Thoracic aorta (tissue), 2 donors: ENCODE data around the gene SUSD5. TPM values are rescaled to one million over a fixed set of nuclear protein-coding genes. Genes with fewer than 3 reads are reported as not detected.
"Not testable (repeated sequence)": the region's sequence is repeated elsewhere in the genome, so short reads cannot be mapped to it uniquely, and the experiment has no call there.

ENCODE experiments used
- ATAC-seq: fragments of 150-250 bp; one replicate; pipeline ENCODE4 v1.8.0; 2017; ENCODE audit warnings: low read depth; ENCODE audit not compliant: insufficient number of reproducible peaks, low FRiP score
- DNase-seq: peaks from one replicate; pipeline ENCODE4 v3.0.0-alpha.2; 2020; ENCODE audit warnings: low spot score
- H3K27ac ChIP-seq, 2 donors: fragments of 200-600 bp; sonication (generic); 1 replicate in 1 of 2; 2 replicates in 1 of 2; pipeline ENCODE4 v1.5.1; 2016; ENCODE audit warnings: mild to moderate bottlenecking in 2 of 2, moderate library complexity in 2 of 2
- H3K27me3 ChIP-seq: fragments of 200-600 bp; sonication (generic); replicated peaks from 2 replicates; pipeline ENCODE4 v1.6.0; 2016; ENCODE audit warnings: mild to moderate bottlenecking; ENCODE audit not compliant: insufficient read depth
- H3K36me3 ChIP-seq: fragments of 200-600 bp; sonication (generic); one replicate; pipeline ENCODE4 v1.5.1; 2016
- H3K4me1 ChIP-seq, 2 donors: fragments of 200-600 bp; sonication (generic); 1 replicate in 1 of 2; 2 replicates in 1 of 2; pipeline versions ENCODE4 v1.5.1 to v1.6.0; 2016; ENCODE audit warnings: low read depth in 2 of 2, mild to moderate bottlenecking in 1 of 2; ENCODE audit not compliant: control insufficient read depth in 1 of 2
- H3K4me3 ChIP-seq: fragments of 200-600 bp; sonication (generic); 2 replicates; pipeline ENCODE4 v1.5.1; 2016; ENCODE audit warnings: mild to moderate bottlenecking
- H3K9me3 ChIP-seq: fragments of 200-600 bp; sonication (generic); 2 replicates; pipeline ENCODE4 v1.5.1; 2016
- CTCF ChIP-seq: fragments of 200-600 bp; sonication (generic); IDR thresholded peaks from one replicate; pipeline ENCODE4 v1.5.1; 2019; ENCODE audit warnings: antibody characterized with exemption
- total RNA-seq, 2 donors: library from RNA; depleted of rRNA; stranded (reverse); fragments of >200 nt; gene quantifications; one replicate each; pipeline versions ENCODE4 v1.1.0 to v1.2.3, GENCODE V29; 2016

Gene SUSD5
- total RNA-seq, 2 donors from 2014 or later: 259 to 273 TPM

DNA sequence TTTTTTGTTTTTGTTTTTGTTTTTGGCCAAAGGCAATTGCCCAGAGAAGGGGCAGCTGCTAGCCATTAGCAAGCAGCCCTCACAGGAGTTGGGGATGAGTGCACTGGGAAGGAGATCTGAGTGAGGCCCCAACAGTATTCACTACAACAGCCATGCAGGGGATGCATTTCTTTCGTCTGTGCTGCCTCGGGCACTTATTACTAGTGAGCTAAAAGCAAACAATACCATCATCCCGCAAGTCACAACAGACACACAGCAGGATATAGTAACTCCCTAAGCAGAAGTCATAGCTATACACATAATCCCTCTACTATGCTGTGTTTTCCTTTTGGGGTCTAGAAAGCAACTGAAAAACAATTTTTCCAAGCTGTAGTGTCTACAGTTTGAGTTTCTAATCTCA, 77.6 kb downstream of the SUSD5 start:
- H3K27ac ChIP-seq: no peak overlapping the region
- ATAC-seq: no peak

DNA sequence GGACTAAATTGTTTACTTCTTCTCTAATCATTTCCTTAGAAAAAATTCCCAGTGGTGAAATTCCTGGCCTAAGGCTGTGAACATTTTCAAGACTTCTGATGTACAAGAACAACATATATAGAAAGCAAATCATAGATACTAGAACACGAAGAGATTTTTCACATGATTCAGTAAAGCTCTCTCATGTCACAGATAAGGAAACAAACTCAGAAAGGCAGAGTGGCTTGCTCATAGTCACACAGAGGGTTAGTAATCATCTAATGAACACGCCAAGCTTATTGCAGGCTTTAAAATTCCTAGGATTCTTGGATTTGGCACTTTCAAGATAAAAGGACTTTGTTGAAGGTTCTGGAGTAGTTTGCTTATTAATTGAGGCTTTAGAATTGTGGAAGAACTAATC, 78.6 kb downstream of the SUSD5 start:
- ATAC-seq: no peak

More for the DNA sequence above, 77.6 kb downstream of the SUSD5 start:
- H3K4me3 ChIP-seq: no peak overlapping the region
- peaks cover 8 to 23% of the 10 kb centered on the region in 2 donors for H3K4me1 ChIP-seq
- TF ChIP-seq CTCF: no peak
- no peaks in the 10 kb centered on the region for H3K9me3 ChIP-seq
- no peaks in the 10 kb centered on the region for H3K27me3 ChIP-seq
- peaks cover 14% of the 10 kb centered on the region for H3K36me3 ChIP-seq
- no peak for DNase-seq

DNA sequence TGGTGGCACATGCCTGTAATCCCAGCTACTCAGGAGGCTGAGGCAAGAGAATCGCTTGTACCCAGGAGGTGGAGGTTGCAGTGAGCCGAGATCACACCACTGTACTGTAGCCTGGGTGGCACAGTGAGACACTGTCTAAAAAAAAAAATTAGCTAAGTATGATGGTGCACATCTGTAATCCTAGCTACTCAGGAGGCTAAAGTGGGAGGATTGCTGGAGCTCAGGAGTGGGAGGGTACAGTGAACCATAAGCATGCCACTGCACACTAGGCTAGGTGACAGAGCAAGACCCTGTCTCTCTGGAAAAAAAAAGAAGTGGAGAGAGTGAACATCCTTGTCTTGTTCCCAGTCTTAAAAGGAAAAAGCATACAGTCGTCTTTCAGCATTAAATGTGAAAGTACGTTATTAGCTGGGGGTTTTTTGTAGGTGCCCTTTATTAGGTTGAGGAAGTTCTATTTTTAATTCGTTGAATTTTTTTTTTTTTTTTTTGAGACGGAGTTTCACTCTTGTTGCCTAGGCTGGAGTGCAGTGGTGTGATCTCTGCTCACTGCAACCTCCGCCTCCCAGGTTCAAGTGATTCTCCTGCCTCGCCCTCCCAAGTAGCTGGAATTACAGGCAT, 79.5 kb downstream of the SUSD5 start:
- peak overlapping the region in 1 of 2 donors; percentile 43 for H3K27ac ChIP-seq
- peaks cover 23% of the 10 kb centered on the region for H3K36me3 ChIP-seq
- H3K9me3 ChIP-seq, ATAC-seq, H3K4me3 ChIP-seq, DNase-seq, H3K27me3 ChIP-seq: not testable (repeated sequence)
- H3K4me1 ChIP-seq: peaks cover 8 to 17% of the 10 kb centered on the region in 2 donors

More for the DNA sequence above, 78.6 kb downstream of the SUSD5 start:
- no peak overlapping the region for H3K4me3 ChIP-seq
- no peaks in the 10 kb centered on the region for H3K9me3 ChIP-seq
- peak overlapping the region in 1 of 2 donors; percentile 43 for H3K27ac ChIP-seq
- peaks cover 8 to 17% of the 10 kb centered on the region in 2 donors for H3K4me1 ChIP-seq
- no peaks in the 10 kb centered on the region for H3K27me3 ChIP-seq
- H3K36me3 ChIP-seq: peaks cover 20% of the 10 kb centered on the region
- no peak for DNase-seq
- no peak for TF ChIP-seq CTCF

DNA sequence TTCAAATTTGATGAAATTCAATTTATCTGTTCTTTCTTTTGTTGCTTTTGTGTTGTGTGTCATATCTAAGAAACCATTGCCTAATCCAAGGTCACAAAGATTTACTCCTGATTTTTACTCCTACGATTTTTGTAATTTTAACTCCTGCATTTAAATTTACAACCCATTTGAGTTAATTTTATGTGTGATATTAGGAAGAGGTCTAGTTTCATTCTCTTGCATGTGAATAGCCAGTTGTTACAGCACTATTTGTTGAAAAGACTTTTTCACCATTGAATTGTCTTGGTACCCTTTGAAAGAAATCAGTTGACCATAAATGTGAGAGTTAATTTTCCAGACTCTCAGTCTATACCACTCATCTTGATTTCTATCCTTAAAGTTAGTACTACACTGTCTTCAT, 80.9 kb downstream of the SUSD5 start:
- ATAC-seq (no peak), DNase-seq (no peak)
- Histone ChIP-seq H3K27ac (no peak overlapping the region), H3K4me1 (peaks cover 8 to 17% of the 10 kb centered on the region in 2 donors), H3K36me3 (peaks cover 29% of the 10 kb centered on the region), H3K9me3 (no peaks in the 10 kb centered on the region), H3K27me3 (no peaks in the 10 kb centered on the region), H3K4me3 (no peak overlapping the region)
- no peak for TF ChIP-seq CTCF

DNA sequence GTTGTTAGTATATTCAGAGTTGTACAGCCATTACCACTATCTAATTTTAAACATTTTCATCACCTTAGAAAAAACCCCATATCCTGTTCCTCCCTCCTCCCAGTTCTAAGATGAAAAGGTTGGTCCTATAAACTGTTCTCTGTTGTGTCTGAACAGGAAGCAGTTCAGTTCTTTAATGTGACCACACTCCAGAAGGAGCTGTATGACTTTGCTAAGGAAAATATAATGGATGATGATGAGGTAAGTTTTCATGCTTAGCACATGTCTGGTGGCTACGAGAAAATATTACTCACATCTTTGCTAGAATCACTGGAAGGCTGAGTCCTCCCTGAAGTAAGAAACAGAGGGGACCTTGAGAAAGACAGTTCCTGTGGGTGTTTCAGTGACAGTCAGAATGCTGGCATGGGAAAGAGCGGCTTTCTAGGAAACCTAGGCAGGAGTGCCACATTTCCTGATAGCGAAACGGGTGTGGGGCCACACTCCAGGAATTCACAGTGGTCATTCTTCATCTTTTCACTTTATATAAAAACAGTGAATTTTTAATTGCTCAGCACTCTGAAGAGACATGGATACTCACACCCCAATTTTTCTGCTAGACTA, 84.5 kb downstream of the SUSD5 start:
- no peak for ATAC-seq
- Histone ChIP-seq H3K27ac (no peak overlapping the region), H3K36me3 (peaks cover 37% of the 10 kb centered on the region), H3K4me3 (no peak overlapping the region), H3K27me3 (no peaks in the 10 kb centered on the region), H3K4me1 (peaks cover 5 to 10% of the 10 kb centered on the region in 2 donors), H3K9me3 (no peaks in the 10 kb centered on the region)
- no peak for DNase-seq
- TF ChIP-seq CTCF: no peak
